Epidermal melanocyte (primary cell): ENCODE results near the gene AVPR1A.

ENCODE experiments used
- DNase-seq: peaks from one replicate; pipeline ENCODE4 v3.0.0; 2011; ENCODE audit warnings: low spot score; ENCODE audit not compliant: insufficient read length

AVPR1A gene

GRCh38 chr12:63095369-63095980 lies 55.5 kb downstream of the AVPR1A start:
- DNase-seq, result no peak

GRCh38 chr12:63093711-63094110 lies 57.3 kb downstream of the AVPR1A start:
- no peak for DNase-seq

GRCh38 chr12:63093084-63093483 lies 57.9 kb downstream of the AVPR1A start:
- no peak for DNase-seq
